OCI-LY3 (cell line): ENCODE measurements around the gene MOCOS.

Source experiments
- CTCF ChIP-seq: fragments of 200-600, 300-600 bp; sonication (generic); IDR thresholded peaks from 2 replicates; pipeline ENCODE4 v1.5.1; 2014; ENCODE audit warnings: antibody characterized with exemption, low read length, low read depth
- EZH2phosphoT487 ChIP-seq: fragments of 200-600 bp; shearing (Covaris generic); IDR thresholded peaks from 2 replicates; pipeline ENCODE4 v1.6.1; 2018; ENCODE audit warnings: antibody characterized with exemption, mixed run types, low read depth

GRCh38 chr18:36255072-36255698 lies 67.9 kb downstream of the MOCOS start:
- TF ChIP-seq CTCF (no peak), EZH2phosphoT487 (no peak)
